Mucosa of stomach (tissue), 1 donor: Measurements from ENCODE around the gene IQCK.
"Not testable (repeated sequence)": the region's sequence is repeated elsewhere in the genome, so short reads cannot be mapped to it uniquely, and the experiment has no call there.

Experiments used
- H3K27me3 ChIP-seq: one replicate; pipeline ENCODE4 v1.7.0; 2013; ENCODE audit warnings: mild to moderate bottlenecking, low read length; ENCODE audit not compliant: control insufficient read depth, insufficient read depth
- H3K36me3 ChIP-seq: one replicate; pipeline ENCODE4 v1.7.0; 2013; ENCODE audit warnings: low read length; ENCODE audit not compliant: control insufficient read depth, insufficient read depth
- H3K4me1 ChIP-seq: one replicate; pipeline ENCODE4 v1.7.0; 2013; ENCODE audit warnings: mild to moderate bottlenecking, low read length; ENCODE audit not compliant: control insufficient read depth, insufficient read depth
- H3K4me3 ChIP-seq: one replicate; pipeline ENCODE4 v1.7.0; 2013; ENCODE audit warnings: low read length
- H3K9ac ChIP-seq: one replicate; pipeline ENCODE4 v1.7.0; 2013; ENCODE audit warnings: mild to moderate bottlenecking, low read length, moderate library complexity
- H3K9me3 ChIP-seq: one replicate; pipeline ENCODE4 v1.7.0; 2013; ENCODE audit warnings: mild to moderate bottlenecking, low read length, moderate library complexity; ENCODE audit not compliant: control insufficient read depth
- donor health status: Pancreatic carcinoma.

IQCK gene

GRCh38 chr16:19776147-19776546, 58.1 kb downstream of the IQCK start:
- Histone ChIP-seq H3K27me3 (no peaks in the 10 kb centered on the region), H3K9ac (no peak overlapping the region)

DNA sequence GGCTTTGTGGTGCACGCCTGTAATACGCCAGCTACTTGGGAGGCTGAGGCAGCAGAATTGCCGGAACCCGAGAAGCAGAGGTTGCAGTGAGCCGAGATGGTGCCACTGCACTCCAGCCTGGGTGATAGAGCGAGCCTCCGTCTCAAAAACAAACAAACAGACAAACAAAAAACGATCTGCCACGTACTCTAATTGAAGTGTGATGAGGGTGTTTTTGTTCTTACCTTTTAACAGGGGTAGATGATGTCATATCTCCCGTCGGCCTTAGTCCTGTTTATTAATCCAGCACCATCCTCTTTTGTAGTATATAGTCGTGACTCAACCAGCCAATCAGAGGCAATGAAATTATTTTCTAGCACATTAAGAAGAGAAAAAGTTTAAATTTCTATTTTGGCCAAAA, 58.5 kb downstream of the IQCK start:
- no peaks in the 10 kb centered on the region for H3K36me3 ChIP-seq
- H3K4me1 ChIP-seq, result no peaks in the 10 kb centered on the region
- no peak overlapping the region for H3K9ac ChIP-seq
- no peaks in the 10 kb centered on the region for H3K27me3 ChIP-seq
- no peaks in the 10 kb centered on the region for H3K9me3 ChIP-seq
- no peak overlapping the region for H3K4me3 ChIP-seq

More at GRCh38 chr16:19776147-19776546, 58.1 kb downstream of the IQCK start:
- Histone ChIP-seq H3K4me3 (no peak overlapping the region), H3K36me3 (no peaks in the 10 kb centered on the region), H3K4me1 (no peaks in the 10 kb centered on the region), H3K9me3 (no peaks in the 10 kb centered on the region)

- H3K36me3 ChIP-seq, result no peaks in the 10 kb centered on the region
- no peak overlapping the region for H3K4me3 ChIP-seq
- no peaks in the 10 kb centered on the region for H3K9me3 ChIP-seq
- no peaks in the 10 kb centered on the region for H3K27me3 ChIP-seq
- H3K9ac ChIP-seq, result no peak overlapping the region
- H3K4me1 ChIP-seq, result peaks cover 5% of the 10 kb centered on the region
Observed at GRCh38 chr16:19780321-19780720, 62.2 kb downstream of the IQCK start.

- no peak overlapping the region for H3K9ac ChIP-seq
Observed at GRCh38 chr16:19781226-19781625, 63.2 kb downstream of the IQCK start.

DNA sequence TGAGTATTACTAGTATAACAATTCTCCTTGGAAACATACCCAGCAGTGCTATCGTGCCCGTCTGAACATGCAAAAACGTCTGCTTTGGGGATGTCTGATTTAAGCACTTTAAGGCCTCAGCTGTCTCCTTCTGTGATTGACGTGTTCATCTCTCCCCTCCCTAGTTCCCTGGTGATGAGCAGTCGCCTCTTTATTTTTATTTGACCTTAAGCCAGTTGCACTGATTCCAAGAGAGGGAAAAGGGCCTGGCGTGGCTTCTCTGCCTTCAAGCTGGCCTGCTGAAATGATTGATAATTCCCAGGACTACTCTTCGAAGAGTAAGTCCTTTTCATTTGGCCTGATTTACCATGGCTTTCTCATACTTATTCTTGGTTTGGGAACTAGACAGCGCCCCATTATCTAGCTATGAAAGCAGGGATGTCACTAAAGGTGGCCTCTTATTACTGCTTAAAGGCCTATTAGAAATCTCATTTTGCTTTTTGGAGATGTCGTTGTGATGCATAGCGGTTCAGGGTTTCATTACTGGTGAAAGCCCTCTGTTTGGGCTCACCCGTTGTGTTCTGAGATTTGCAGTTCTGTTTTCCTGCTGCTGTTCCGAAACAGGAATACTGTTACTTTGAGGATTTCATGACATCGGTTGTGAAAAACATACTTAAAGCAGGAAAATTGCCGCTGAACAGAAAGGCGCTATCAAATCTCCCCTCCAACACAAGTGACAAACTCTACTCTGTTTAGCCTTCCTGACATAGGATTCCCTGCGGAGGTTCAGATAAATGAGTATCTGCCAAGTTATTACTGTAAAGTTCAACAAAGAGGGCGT, 65.5 kb downstream of the IQCK start:
- Histone ChIP-seq H3K36me3 (no peaks in the 10 kb centered on the region), H3K4me3 (no peak overlapping the region), H3K9me3 (no peaks in the 10 kb centered on the region), H3K27me3 (no peaks in the 10 kb centered on the region), H3K4me1 (peaks cover 12% of the 10 kb centered on the region), H3K9ac (no peak overlapping the region)

More at GRCh38 chr16:19781226-19781625, 63.2 kb downstream of the IQCK start:
- Histone ChIP-seq H3K4me1 (peaks cover 12% of the 10 kb centered on the region), H3K27me3 (no peaks in the 10 kb centered on the region), H3K36me3 (no peaks in the 10 kb centered on the region), H3K4me3 (no peak overlapping the region), H3K9me3 (no peaks in the 10 kb centered on the region)

- Histone ChIP-seq H3K36me3 (no peaks in the 10 kb centered on the region), H3K9me3 (no peaks in the 10 kb centered on the region), H3K9ac (no peak overlapping the region), H3K4me3 (no peak overlapping the region), H3K4me1 (peaks cover 12% of the 10 kb centered on the region), H3K27me3 (no peaks in the 10 kb centered on the region)
Observed at GRCh38 chr16:19784183-19784736, 66.2 kb downstream of the IQCK start.

DNA sequence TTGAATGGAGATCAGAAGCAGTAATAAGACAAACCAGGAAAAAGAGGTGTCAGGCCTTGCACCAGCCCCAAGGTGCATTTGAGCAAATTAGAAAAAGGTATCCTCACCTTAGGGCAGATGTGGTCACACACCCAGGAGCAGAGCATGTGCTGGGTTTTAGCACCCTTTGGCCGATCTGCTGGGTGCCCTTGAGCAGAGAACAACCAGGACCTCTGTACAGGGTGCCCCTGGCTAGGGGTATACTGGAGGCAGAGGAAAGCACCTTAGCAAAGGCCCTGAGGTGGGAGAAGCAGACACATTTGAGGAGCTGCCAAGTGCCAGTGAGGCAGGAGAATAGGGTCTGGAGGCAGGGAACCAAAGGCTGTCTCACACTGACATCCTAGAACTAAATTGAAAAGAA, 67.0 kb downstream of the IQCK start:
- Histone ChIP-seq H3K27me3 (no peaks in the 10 kb centered on the region), H3K9me3 (no peaks in the 10 kb centered on the region), H3K36me3 (no peaks in the 10 kb centered on the region), H3K9ac (no peak overlapping the region), H3K4me3 (no peak overlapping the region), H3K4me1 (peaks cover 12% of the 10 kb centered on the region)

GRCh38 chr16:19785512-19786130, 67.5 kb downstream of the IQCK start:
- no peak overlapping the region for H3K4me3 ChIP-seq
- no peaks in the 10 kb centered on the region for H3K9me3 ChIP-seq
- peaks cover 12% of the 10 kb centered on the region for H3K4me1 ChIP-seq
- no peaks in the 10 kb centered on the region for H3K27me3 ChIP-seq
- no peaks in the 10 kb centered on the region for H3K36me3 ChIP-seq
- H3K9ac ChIP-seq, result no peak overlapping the region

DNA sequence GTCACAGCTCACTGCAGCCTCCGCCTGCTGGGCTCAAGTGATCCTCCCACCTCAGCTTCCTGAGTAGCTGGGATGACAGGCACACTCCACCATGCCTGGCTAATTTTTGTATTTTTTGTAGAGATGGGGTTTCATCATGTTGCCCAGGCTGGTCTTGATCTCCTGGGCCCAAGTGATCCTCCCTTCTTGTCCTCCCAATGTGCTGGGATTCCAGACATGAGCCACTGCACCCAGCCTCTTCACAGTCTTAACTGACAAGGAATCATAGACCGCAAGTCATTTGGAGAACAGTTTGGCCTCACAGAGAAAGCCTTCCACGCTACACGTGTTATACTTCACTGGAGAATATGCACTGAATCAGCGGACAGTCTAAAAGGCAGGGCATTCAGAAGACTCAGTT, 83.3 kb downstream of the IQCK start:
- H3K9me3 ChIP-seq, H3K9ac ChIP-seq, H3K27me3 ChIP-seq, H3K36me3 ChIP-seq, H3K4me3 ChIP-seq: not testable (repeated sequence)
- H3K4me1 ChIP-seq, result peaks cover 19% of the 10 kb centered on the region

- H3K36me3 ChIP-seq, H3K9ac ChIP-seq, H3K27me3 ChIP-seq, H3K9me3 ChIP-seq, H3K4me3 ChIP-seq: not testable (repeated sequence)
- peaks cover 21% of the 10 kb centered on the region for H3K4me1 ChIP-seq
Observed at GRCh38 chr16:19801824-19802223, 83.8 kb downstream of the IQCK start.

DNA sequence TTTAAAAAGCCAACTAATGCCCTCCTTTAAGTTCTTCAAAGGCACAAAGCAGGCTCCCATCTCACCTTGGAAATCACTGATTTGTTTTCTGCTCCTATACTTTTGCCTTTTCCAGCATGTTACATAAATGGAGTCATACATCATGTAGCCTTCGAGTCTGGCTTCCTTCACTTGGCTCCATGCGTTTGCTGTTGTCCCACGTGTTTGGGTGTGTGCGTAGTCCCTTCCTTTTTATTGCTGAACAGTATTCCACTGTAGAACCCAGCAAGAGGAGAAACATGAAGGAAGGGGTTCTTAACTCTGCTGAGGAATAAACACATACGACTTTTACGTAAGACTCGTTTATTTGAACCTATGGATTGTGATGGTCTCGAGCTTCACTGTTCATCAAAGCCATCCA, 84.5 kb downstream of the IQCK start:
- Histone ChIP-seq H3K9ac (no peak overlapping the region), H3K4me1 (peaks cover 29% of the 10 kb centered on the region), H3K36me3 (no peaks in the 10 kb centered on the region), H3K9me3 (peaks cover 9% of the 10 kb centered on the region), H3K4me3 (no peak overlapping the region), H3K27me3 (no peaks in the 10 kb centered on the region)

DNA sequence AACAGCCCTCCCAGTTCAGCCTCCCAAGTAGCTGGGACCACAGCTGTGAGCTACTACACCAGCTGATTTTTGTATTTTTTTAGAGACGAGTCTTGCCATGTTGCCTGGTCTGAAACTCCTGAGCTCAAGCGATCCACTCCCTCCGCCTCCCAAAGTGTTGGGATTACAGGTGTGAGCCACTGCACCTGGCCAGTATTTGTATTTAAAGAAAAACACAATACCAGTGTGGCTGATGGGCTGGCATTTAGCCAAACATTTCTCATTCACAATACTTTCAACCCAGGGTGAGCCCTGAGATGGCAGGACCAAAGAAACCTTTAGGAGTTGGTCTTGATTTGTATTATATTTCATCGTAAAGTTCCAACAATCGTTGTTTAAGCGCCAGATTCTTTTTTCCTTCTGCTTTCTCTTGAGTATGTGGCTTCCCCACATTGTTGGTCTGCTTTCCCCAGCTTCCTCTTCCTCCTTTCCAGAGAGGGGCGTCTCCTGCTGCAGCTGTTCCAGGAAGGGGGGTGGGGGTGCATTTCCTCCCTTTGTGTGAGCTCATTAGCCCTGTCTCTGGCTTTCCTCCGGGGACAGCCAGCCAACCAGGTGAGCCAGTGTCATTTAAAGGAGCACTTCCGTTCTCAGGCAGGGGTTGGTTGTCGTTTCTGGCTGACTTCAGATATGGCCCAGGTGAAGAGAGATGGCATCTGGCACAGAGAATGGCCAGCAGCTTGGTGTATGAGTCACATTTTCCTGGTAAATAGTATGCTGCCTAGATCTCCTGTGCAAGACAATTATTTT, 86.7 kb downstream of the IQCK start:
- H3K9ac ChIP-seq, result peak overlapping the region; percentile 63
- H3K4me3 ChIP-seq, result no peak overlapping the region
- H3K9me3 ChIP-seq, result peaks cover 9% of the 10 kb centered on the region
- H3K36me3 ChIP-seq, result no peaks in the 10 kb centered on the region
- H3K27me3 ChIP-seq, result no peaks in the 10 kb centered on the region
- H3K4me1 ChIP-seq, result peaks cover 49% of the 10 kb centered on the region
